ENCODE measurements around the gene MYL4.
"Not testable (repeated sequence)": the region's sequence is repeated elsewhere in the genome, so short reads cannot be mapped to it uniquely, and the experiment has no call there.

The MYL4 gene

DNA sequence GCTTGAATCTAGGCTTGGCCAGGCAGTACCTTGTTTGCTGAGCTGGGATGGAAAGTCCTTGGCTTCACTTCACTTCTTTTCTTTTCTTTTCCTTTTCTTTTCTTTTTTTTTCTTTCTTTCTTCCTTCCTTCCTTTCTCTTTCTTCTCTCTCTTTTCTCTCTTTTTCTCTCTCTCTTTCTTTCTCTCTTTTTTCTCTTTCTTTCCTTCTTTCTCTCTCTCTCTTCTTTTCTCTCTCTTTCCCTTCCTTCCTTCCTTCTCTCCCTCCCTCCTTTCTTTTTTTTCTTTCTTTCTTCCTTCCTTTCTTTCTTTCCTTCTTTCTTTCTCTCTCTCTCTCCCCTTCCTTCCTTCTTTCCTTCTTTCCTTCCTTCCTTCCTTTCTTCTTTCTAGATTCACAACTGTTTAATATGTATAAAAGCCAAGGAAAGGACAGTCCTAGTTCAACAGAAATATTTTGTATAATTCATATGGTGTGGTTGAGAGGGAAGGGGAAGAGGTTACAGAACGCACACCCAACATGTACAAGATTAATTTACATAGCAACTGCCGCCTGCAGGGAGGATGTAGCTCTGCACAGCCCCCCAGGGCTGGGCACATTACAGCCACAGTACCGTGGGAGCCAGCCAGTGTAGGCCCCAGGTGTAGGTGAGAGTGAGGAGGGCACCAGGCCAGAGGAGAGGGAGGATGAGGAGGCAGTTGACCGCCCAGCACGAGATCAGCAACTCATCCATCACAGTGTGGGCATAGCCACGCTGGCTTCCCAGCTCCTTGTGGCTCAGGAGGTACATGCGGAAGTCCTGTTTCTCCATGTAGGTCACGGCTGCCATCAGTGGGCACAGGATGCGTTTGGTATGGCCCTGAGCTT, 34.8 kb downstream of the MYL4 start:
- no peak for DNase-seq

GRCh38 chr17:47244697-47245096, 35.5 kb downstream of the MYL4 start:
- no peak for DNase-seq

DNA sequence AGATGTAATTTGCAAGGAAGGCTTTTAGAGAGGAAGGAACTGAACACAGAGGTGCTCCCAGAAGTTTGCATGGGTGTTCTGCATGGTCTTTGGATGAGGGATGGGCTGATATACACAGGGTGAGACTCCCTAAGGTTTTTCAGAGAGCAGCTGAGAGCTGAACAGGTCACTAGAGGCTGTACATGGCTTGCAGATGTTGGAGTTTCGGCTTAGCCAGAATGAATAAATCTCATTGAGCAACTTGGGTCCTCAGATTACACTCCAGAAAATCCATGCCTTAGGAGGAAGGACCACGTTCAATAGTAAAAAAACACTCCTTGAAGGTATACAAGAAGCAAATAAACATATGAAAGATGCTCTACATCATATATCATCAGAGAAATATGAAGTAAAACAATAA, 37.0 kb downstream of the MYL4 start:
- no peak for DNase-seq

DNA sequence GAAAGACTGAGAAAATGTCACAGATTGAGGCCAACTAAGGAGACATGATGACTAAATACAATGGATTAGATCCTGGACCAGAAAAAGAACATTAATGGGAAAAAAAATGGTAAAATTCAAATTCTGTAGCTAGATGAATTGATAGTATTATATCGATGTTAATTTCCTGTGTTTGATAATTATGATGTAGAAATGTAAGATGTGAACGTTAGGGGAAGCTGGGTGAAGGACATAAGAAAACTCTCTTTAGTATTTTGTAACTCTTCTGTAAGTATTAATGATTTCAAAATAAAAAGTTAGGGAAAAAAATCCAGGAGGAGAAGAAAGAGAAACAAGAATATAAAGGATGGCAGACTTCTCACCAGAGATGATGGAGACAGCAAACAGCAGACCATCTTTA, 41.7 kb downstream of the MYL4 start:
- no peak for DNase-seq

- DNase-seq, result no peak
Measured at GRCh38 chr17:47251421-47251940, 42.3 kb downstream of the MYL4 start.

DNA sequence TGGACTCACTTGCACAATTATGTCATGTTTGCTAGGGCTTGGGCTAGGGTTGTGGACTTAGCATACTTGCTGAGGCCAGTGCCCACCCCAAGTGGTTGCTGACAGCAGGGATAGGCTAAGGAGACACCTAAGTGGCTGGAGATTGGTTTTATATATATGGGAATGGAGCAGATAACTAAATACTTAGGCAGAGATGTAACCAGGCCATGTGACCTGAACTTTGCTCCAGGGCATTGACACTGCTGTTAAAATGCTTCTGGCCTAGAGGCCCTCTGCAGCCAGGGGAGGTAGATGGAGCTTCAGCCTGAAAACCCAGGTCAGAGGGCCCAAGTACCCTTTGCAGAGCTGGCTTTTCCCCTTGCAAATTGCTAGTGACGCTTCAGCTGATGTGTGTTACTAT, 43.1 kb downstream of the MYL4 start:
- DNase-seq, result no peak

GRCh38 chr17:47252766-47253512, 43.8 kb downstream of the MYL4 start:
- no peak for DNase-seq

DNA sequence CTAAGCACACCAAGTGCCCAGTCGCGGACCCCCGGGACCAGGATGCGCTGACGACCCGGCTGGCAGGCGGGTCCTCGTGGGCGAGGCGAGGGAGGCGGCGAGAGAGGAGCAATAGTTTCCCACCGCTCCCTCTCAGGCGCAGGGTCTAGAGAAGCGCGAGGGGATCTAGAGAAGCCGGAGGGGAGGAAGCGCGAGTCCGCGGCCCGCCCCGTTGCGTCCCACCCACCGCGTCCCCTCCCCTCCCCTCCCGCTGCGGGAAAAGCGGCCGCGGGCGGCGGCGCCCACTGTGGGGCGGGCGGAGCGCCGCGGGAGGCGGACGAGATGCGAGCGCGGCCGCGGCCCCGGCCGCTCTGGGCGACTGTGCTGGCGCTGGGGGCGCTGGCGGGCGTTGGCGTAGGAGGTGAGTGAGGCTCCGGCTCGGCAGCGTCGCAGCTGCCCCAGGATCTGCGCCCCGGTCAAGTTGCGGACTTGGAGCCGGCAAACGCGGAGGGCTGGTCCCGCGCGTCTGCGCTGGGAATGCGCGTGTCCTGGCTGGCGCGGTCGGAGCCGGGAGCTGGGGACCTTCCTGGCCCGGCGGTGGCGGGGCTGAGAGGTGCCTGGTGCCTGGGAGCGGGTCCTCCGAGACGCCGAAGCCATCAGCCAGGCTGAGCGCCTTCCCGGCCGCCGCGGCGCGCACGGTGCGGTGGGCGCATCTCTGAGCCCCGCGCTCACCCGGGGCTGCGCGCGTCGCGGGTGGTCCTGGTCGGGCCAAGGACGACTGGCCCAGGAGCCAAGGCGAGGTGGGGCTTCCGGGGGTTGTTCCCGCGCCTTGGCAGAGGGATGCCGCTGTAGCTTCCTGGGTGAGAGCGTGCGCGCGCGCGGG, 44.6 kb downstream of the MYL4 start, which contains the start of gene ITGB3:
Gene ITGB3, plus strand, starts transcription at position 287 of the 862 bp plus-strand sequence. Its CDS starts 35 bp downstream, at position 322.
- DNase-seq, result peak; percentile 80

GRCh38 chr17:47254403-47254943, 45.3 kb downstream of the MYL4 start:
- no peak for DNase-seq

DNA sequence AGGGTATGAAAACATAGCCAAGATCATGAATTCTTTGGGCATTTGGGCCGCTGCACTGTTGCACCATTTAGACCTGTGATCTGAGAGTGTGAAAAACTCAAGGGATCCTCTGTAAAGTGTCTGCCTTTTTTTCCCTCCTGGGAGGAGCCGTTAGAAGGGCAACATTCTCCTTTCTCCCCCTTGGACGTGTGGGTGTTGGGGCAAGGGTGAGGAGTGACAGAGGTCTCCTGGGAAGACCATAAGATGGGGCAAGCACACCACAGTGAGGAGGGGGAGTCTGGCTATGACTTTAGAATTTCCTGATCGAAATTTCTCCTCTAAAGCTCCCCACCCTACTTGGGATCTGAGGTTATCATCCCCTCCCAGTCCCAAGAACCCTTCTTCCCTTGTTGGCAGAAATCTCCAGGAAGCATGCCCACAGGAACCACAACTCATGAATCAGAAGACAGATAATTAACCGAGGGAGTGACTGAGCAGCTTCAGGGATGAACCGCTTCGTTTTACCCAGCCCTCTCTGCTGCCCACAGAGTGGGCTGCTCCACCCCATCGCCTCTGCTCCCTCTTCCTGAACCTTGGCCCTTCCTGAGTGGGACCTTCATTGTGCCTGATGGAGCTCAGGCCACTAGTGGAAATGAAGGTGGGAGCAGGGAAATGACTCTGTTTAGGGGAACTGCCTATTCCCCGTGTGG, 48.6 kb downstream of the MYL4 start:
- DNase-seq, result peak; percentile 90

- no peak for DNase-seq
Measured at GRCh38 chr17:47262586-47262985, 53.4 kb downstream of the MYL4 start.

DNA sequence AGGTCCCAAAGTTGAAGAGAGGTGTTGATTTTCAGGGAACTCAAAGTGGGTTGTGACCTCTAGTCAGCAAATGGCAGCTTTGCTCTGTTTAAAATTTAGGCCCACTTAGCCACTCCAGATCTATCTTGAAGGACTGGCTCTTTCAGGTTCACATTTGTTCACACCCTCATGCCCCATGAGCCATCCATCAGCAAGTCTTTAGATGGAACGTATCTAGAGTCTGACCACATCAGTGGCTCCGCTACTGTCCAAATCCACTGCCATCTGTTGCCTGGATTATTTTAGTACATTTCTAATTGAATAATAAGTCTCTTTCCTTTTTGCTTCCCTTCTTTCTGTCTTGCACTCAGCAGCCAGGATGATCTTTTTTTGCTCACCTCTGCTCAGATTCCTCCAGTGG, 55.0 kb downstream of the MYL4 start:
- DNase-seq, result no peak

GRCh38 chr17:47265983-47266541, 56.9 kb downstream of the MYL4 start:
- peak; percentile 49 for DNase-seq

DNA sequence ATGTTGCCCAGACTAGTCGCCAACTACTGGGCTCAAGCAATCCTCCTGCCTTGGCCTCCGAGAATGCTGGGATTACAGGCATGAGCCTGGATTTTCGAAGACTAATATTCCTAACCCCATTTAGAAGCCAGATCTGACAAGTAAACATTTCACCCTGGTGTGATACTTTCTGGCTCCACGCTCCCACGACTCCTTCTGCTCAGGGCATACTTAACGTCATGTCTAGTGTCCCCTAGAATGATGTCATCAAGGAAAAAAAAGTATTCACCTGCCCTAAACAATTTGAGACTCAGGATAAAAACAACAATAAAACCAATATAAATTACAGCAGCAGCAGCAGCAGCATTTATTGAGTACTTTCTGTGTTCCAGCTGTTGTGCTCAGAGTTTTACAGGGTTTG, 57.6 kb downstream of the MYL4 start:
- DNase-seq, result no peak

DNA sequence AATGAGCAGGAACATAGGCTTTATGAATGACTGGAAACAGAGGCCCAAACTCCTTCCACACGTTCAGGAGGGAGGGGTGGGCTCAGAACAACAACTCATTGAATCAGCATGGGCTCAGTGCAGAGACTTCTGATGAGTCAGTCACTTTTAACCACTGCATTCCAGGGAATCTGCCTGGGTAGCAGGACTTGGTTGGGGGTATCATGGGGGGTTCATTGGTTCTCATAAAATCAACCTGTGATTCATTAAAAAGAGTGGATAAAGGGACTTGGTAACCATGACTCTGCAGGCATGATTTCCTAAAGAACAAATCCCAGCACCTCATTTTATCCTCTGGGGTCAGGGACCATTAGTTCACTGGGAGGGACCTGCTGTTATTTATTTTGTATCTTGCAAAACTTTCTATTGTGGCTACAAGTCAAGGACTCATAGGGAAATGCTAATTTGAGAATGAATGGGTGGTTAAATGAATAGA, 58.2 kb downstream of the MYL4 start:
- peak; percentile 98 for DNase-seq

DNA sequence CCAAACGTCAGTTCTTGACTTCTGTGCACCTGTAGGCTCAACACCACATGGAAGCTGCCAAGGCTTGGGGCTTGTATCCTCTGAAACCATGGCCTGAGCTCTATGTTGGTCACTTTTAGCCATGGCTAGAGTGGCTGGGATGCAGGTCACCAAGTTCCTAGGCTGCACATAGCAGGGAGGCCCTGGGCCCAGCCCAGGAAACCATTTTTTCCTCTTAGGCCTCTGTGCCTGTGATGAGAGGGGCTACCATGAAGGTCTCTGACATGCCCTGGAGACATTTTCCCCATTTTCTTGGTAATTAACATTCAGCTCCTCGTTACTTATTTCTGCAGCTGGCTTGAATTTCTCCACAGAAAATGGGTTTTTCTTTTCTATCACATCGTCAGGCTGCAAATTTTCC, 59.8 kb downstream of the MYL4 start:
- not testable (repeated sequence) for DNase-seq

GRCh38 chr17:47269561-47270280, 60.6 kb downstream of the MYL4 start:
- DNase-seq, result not testable (repeated sequence)

- no peak for DNase-seq
Measured at GRCh38 chr17:47270946-47271705, 62.0 kb downstream of the MYL4 start.

GRCh38 chr17:47272491-47272890, 63.3 kb downstream of the MYL4 start:
- no peak for DNase-seq

GRCh38 chr17:47273245-47273644, 64.1 kb downstream of the MYL4 start:
- DNase-seq, result no peak
